K562 treated with DMSO at 1 percent for 24 hours (cell line): Measurements from ENCODE around the gene PAQR6. TPM values are rescaled to one million over a fixed set of nuclear protein-coding genes. Genes with fewer than 3 reads are reported as not detected.

ENCODE experiments used
- total RNA-seq: library from RNA; unstranded; fragments of 300-600 nt; gene quantifications from 2 replicates; pipeline ENCODE4 v1.2.3, GENCODE V29; 2022; ENCODE audit warnings: low read depth; ENCODE audit not compliant: insufficient read depth

Gene PAQR6, protein sequence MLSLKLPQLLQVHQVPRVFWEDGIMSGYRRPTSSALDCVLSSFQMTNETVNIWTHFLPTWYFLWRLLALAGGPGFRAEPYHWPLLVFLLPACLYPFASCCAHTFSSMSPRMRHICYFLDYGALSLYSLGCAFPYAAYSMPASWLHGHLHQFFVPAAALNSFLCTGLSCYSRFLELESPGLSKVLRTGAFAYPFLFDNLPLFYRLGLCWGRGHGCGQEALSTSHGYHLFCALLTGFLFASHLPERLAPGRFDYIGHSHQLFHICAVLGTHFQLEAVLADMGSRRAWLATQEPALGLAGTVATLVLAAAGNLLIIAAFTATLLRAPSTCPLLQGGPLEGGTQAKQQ
- total RNA-seq, result 3.2 and 4.4 TPM in 2 replicates

DNA sequence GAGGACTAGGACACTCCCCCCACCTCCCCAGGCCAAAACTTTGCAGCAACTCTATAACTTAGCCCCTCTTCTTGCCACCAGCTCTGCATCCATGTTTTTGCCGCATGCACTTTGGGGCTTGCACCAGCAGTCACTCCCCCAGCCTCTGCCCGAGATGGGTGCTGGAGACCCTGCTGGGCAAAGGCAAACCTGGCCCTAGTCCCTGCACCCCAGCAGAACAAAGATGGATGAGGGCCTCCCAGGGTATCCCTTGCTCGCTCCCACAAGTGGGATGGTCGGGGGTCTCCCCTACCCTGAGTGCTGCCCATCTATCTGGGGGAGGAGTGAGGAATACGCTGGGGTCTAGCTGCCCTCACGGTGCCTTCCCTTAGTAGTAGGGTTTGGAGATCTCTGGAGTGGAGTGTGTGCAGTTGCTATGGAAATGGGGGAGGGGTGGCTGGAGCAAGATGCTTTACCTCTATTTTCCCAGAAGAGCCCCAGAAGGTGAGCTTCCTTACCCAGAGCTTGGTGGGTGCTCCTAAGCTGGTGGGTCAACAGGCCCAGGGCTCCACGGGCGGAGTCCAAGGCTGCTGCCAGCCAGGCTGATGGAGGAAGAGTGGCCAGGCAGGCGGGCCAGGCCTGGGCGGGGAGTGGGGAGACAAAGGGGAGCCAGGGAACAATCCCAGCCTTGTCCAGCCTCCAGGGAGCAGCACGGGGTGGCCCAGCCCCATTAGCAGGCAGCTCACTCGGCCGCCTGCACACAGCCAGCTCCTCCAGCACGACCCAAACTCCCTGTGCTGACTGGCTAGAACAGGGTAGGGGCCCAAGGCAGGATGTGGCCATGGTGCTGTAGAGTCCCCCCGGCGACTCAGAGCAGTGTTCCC, at the start of gene PAQR6:
TSS of gene PAQR6 (minus strand) at position 597 of the 863 bp plus-strand sequence. CDS start 1,325 bp downstream, outside the sequence.

DNA sequence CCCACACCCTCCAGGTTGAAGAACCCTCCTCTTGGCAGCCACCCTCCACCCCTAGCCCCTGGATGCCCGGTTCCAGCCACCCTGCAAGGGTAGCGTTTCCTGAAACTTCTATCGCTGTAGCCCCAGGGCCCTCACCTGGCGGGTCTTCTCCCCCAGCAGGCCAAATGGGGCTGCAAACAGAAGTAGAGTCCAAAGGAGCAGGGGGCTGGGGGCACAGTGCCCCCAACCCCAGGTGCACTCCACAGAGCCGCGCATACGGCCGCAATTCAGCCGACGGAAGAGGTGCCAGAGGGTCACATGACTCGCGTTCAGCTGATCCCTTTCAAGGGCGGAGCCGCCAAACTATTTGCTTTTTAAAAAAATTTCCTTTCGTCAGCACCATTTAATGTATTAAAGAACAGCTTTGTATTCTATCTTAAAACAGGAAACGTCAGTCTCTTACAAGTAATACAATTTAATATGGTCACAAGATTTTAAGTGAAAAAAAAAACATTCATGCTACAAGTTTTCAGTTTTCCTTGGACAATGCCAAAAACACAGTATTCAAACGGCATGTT, 47.6 kb upstream of the PAQR6 start, which contains the start of gene GLMP:
TSS of gene GLMP (minus strand) at position 289 of the 557 bp plus-strand sequence. CDS start at position 255, 34 bp downstream.

DNA sequence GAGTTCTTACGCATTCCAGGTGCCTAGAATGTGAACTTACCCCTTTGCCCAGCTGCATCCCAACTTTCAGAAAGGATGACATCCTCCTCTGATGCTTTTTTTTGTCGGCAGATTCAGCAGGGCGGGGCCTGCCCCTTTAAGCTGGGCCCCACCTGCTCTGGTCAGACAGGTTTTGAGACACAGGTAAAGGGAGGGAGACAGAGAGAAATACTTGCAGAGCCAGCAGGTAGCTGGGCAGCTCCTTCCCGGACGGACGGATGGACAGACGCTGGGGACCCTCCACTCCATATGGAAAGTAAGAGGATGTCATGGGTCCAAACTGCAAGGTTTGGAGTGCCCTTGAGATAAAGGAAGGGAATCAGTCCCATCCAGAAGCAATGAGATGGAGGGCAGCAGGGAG, 36.3 kb upstream of the PAQR6 start, which contains the start of gene TMEM79:
TSS of gene TMEM79 (plus strand) at position 214 of the 400 bp plus-strand sequence. CDS start 902 bp downstream, outside the sequence.

DNA sequence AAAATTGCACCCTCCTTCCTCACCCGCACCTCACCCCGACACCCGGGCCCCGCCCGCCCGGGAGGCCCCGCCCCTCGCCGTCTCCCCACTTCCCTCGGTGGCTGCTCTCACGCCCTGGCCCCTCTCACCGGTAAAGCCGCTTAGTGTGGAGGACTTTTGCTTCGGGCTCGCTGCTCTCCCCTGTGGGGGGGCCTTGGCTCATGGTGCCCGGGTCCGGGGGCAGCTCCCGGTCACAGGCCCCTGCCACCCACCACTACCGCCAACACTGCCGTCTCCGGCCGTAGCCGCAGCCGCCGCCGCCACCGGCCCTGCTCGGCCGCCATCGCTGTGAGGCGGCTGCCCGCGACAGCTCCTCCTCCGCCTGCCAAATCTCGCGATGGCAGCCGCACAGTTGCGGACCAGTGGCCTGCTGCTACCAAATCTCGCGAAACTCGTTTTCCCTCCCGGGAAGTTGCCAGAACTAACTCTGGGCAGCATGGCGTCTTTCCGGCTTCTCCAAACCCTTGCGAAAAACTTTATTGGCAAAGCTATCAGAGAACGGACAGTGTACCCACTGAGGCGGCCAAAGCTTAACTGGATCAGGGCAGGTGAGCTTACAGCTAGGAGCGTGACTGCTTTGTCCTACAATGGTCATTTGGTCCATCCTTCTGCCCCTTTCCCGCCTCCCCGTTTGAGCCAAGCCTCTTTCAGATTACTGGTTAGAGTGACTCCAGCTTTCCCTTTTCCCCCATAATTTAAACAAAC, 34.8 kb upstream of the PAQR6 start, which contains the start of gene SMG5:
TSS of gene SMG5 (minus strand) at position 347 of the 744 bp plus-strand sequence. CDS start at position 202, 145 bp downstream.

DNA sequence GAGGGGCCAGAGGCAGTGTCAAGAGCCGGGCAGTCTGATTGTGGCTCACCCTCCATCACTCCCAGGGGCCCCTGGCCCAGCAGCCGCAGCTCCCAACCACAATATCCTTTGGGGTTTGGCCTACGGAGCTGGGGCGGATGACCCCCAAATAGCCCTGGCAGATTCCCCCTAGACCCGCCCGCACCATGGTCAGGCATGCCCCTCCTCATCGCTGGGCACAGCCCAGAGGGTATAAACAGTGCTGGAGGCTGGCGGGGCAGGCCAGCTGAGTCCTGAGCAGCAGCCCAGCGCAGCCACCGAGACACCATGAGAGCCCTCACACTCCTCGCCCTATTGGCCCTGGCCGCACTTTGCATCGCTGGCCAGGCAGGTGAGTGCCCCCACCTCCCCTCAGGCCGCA, 5.9 kb downstream of the PAQR6 start, which contains the start of gene BGLAP:
TSS of gene BGLAP (plus strand) at position 259 of the 400 bp plus-strand sequence. CDS start at position 307, 48 bp downstream.

DNA sequence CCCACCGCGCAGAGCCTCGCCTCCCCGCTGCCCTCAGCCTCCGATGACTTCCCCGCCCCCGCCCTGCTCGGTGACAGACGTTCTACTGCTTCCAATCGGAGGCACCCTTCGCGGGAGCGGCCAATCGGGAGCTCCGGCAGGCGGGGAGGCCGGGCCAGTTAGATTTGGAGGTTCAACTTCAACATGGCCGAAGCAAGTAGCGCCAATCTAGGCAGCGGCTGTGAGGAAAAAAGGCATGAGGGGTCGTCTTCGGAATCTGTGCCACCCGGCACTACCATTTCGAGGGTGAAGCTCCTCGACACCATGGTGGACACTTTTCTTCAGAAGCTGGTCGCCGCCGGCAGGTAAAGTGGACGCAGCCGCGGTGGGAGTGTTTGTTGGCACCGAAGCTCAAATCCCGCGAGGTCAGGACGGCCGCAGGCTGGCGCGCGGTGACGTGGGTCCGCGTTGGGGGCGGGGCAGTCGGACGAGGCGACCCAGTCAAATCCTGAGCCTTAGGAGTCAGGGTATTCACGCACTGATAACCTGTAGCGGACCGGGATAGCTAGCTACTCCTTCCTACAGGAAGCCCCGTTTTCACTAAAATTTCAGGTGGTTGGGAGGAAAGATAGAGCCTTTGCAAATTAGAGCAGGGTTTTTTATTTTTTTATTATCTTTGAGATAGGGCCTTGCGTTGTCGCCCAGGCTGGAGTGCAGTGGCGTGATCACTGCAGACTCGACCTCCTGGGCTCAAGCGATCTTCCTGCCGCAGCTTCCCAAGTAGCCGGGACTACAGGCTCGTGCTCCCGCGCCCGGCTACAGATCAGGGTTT, 34.8 kb downstream of the PAQR6 start, which contains the start of gene PMF1:
TSS of gene PMF1 (plus strand) at position 175 of the 811 bp plus-strand sequence. CDS start at position 184, 9 bp downstream.

DNA sequence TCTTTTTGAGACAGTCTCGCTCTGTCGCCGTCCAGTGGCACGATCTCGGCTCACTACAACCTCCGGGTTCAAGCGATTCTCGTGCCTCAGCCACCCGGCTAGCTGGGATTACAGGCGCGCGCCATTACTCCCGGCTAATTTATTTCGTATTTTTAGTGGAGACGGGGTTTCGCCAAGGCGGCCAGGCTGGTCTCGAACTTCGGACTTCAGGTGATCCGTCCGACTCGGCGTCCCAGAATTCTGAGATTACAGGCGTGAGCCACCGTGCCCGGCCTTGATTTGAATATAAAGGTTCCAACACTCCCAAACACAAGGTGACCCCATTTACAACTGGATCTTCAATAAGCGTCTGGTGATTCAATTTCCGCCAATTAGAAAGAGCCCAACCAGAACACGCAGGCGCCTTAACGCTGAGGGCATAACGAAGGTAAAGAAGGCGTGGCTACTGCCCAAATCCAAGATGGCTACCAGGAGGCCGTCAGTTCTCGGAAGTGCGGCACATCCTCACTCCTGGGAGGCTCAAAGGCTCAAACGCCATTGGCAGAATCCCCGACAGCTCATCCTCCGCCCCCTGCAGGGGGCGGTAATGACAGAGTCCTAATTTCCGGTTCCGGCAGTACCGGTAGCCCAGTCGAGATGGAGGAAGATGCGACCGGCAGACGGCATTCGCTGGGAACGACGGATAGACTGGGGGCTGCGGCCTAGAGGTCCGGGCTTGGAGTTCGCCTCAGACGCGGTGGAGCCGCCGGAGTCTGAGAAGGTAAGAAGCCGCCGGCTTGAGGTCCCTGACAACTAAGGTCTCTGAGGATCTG, 54.2 kb downstream of the PAQR6 start, which contains the start of gene SLC25A44:
TSS of gene SLC25A44 (plus strand) at position 617 of the 812 bp plus-strand sequence. CDS start 5,744 bp downstream, outside the sequence.

Other genes starting within 250 kb of the PAQR6 start
- 297 and 307 TPM in 2 replicates for gene SSR2, start 227.1 kb downstream of the PAQR6 start, total RNA-seq
- 50.3 and 55.1 TPM in 2 replicates for gene UBQLN4, start 194.3 kb downstream of the PAQR6 start, total RNA-seq
- 99.4 and 118 TPM in 2 replicates for gene LAMTOR2, start 193.3 kb downstream of the PAQR6 start, total RNA-seq
- 1.3 TPM in 1 of 2 replicates, not detected in the other for gene RAB25, start 186.9 kb downstream of the PAQR6 start, total RNA-seq
- gene MEX3A, start 165.6 kb downstream of the PAQR6 start, total RNA-seq, result 2.8 and 5.1 TPM in 2 replicates
- 358 and 396 TPM in 2 replicates for gene LMNA, start 133.3 kb downstream of the PAQR6 start, total RNA-seq
- gene SEMA4A, start 94.5 kb downstream of the PAQR6 start, total RNA-seq, result 0.74 and 0.78 TPM in 2 replicates
- 13.2 and 26.6 TPM in 2 replicates for gene SLC25A44, start 54.0 kb downstream of the PAQR6 start, total RNA-seq
- gene PMF1, start 35.0 kb downstream of the PAQR6 start, total RNA-seq, result 103 and 109 TPM in 2 replicates
- 1.1 TPM in 1 of 2 replicates, not detected in the other for gene BGLAP, start 5.9 kb downstream of the PAQR6 start, total RNA-seq
- gene SMG5, start 34.8 kb upstream of the PAQR6 start, total RNA-seq, result 63.6 and 66.7 TPM in 2 replicates
- 6.7 and 8.4 TPM in 2 replicates for gene TMEM79, start 36.3 kb upstream of the PAQR6 start, total RNA-seq
- gene GLMP, start 47.6 kb upstream of the PAQR6 start, total RNA-seq, result 33.6 and 40.0 TPM in 2 replicates
- not detected in 2 replicates for gene VHLL, start 51.3 kb upstream of the PAQR6 start, total RNA-seq
- gene CCT3, start 90.2 kb upstream of the PAQR6 start, total RNA-seq, result 299 and 322 TPM in 2 replicates
- gene TSACC, start 90.5 kb upstream of the PAQR6 start, total RNA-seq, result 2.1 TPM in 1 of 2 replicates, not detected in the other
- gene RHBG, start 121.2 kb upstream of the PAQR6 start, total RNA-seq, result not detected in 2 replicates